SIG-M5 treated with dmso at 0.1 percent for 504 hours (cell line): Measurements from ENCODE around the gene ZNF883.

Source experiments
- DNase-seq: peaks from one replicate; lab custom pipeline; 2025; ENCODE audit not compliant: unreplicated experiment; lab: John Stamatoyannopoulos, UW

The ZNF883 gene

GRCh38 chr9:112921549-112921948 is 90.4 kb downstream of the ZNF883 start:
- peak; percentile 78 for DNase-seq

- no peak for DNase-seq
Measured at GRCh38 chr9:112917987-112918362, 94.0 kb downstream of the ZNF883 start.

- peak; percentile 20 for DNase-seq
Measured at GRCh38 chr9:112917047-112917986, 94.7 kb downstream of the ZNF883 start.

- DNase-seq: no peak
Measured at GRCh38 chr9:112914524-112914923, 97.5 kb downstream of the ZNF883 start.

GRCh38 chr9:112913326-112913725 is 98.7 kb downstream of the ZNF883 start:
- no peak for DNase-seq

GRCh38 chr9:112912636-112913035 is 99.4 kb downstream of the ZNF883 start:
- no peak for DNase-seq

GRCh38 chr9:112911736-112912135 is 100.3 kb downstream of the ZNF883 start:
- DNase-seq: no peak
